Body of pancreas (tissue), 4 donors: ENCODE data around the gene MAST4.

Source experiments
- CTCF ChIP-seq, 7 experiments: fragments of 450-650 bp in 4 of 7; fragments of 200-600 bp in 3 of 7; sonication (generic) in 3 of 7; IDR thresholded peaks; one replicate each; pipeline ENCODE4 v1.5.1; 2016 to 2019; ENCODE audit warnings: antibody characterized with exemption in 7 of 7
- POLR2A ChIP-seq, 3 donors: fragments of 450-650 bp; IDR thresholded peaks; one replicate each; pipeline ENCODE4 v1.6.1; 2016; ENCODE audit warnings: antibody characterized with exemption in 3 of 3, mild to moderate bottlenecking in 2 of 3

GRCh38 chr5:67013719-67014118 is 417.5 kb downstream of the MAST4 start:
- TF ChIP-seq CTCF (IDR thresholded peaks at IDR 0.05) (no peak), POLR2A (IDR thresholded peaks at IDR 0.05) (no peak)
